Kidney (tissue), 14 donors: ENCODE data around the gene ANKFY1. TPM values are rescaled to one million over a fixed set of nuclear protein-coding genes. Genes with fewer than 3 reads are reported as not detected.

Experiments used
- DNase-seq, 5 donors: peaks; one replicate each; pipeline ENCODE4 v3.0.0-alpha.2; 2013 to 2020
- FAIRE-seq: peaks from 2 replicates; lab custom pipeline; 2012; peaks lifted over from hg19 to GRCh38; lab: Jason Lieb, UNC
- H3K27ac ChIP-seq, 2 donors: one replicate each; pipeline ENCODE4 v1.7.0; 2013; ENCODE audit warnings: low read depth in 2 of 2, low read length in 2 of 2, inconsistent platforms in 1 of 2
- H3K27me3 ChIP-seq: one replicate; pipeline ENCODE4 v1.7.1; 2013; ENCODE audit warnings: low read length, inconsistent platforms; ENCODE audit not compliant: control insufficient read depth, insufficient read depth
- H3K36me3 ChIP-seq, 3 donors: one replicate each; pipeline versions ENCODE4 v1.7.0 to v1.7.1; 2013; ENCODE audit warnings: low read length in 3 of 3, control low read depth in 1 of 3, inconsistent platforms in 1 of 3; ENCODE audit not compliant: insufficient read depth in 3 of 3, control insufficient read depth in 2 of 3
- H3K4me1 ChIP-seq, 3 donors: one replicate each; pipeline versions ENCODE4 v1.7.0 to v1.7.1; 2013; ENCODE audit warnings: low read length in 3 of 3, inconsistent platforms in 1 of 3, low read depth in 1 of 3; ENCODE audit not compliant: control insufficient read depth in 2 of 3, insufficient read depth in 2 of 3
- H3K4me3 ChIP-seq, 3 donors: one replicate each; pipeline versions ENCODE4 v1.7.0 to v1.8.1; 2013; ENCODE audit warnings: low read length in 3 of 3, control low read depth in 1 of 3, inconsistent platforms in 1 of 3
- H3K9ac ChIP-seq, 3 donors: one replicate each; pipeline versions ENCODE4 v1.7.0 to v1.7.1; 2013; ENCODE audit warnings: low read length in 3 of 3, control low read depth in 1 of 3, inconsistent platforms in 1 of 3
- H3K9me3 ChIP-seq, 3 donors: one replicate each; pipeline versions ENCODE4 v1.7.0 to v1.7.1; 2013; ENCODE audit warnings: low read length in 3 of 3, control low read depth in 1 of 3, inconsistent platforms in 1 of 3; ENCODE audit not compliant: control insufficient read depth in 2 of 3, insufficient read depth in 1 of 3
- intact Hi-C: fragments of 100-400 bp; cut with DNase I; formaldehyde crosslinking; loops from one replicate; pipeline ENCODE4 v1.11.1; 2022
- polyA plus RNA-seq: library from polyadenylated mRNA; stranded (reverse); fragments of 350-450 nt; fragmentation: Illumina TruSeq; extraction: RNeasy Lipid Tissue Mini Kit (QIAGEN cat#74804); gene quantifications from one replicate; pipeline ENCODE4 v1.2.3, GENCODE V29; 2014; ENCODE audit warnings: low read depth, low replicate concordance; ENCODE audit not compliant: insufficient read depth
- total RNA-seq: library from RNA; stranded (reverse); fragmentation: NEBNext Ultra II Directional; extraction: Animal tissue kit (Norgen Biotek cat#: 25700); gene quantifications from one replicate; pipeline ENCODE4 v1.2.1, GENCODE V29; 2021
- TF ChIP-seq, protein P1 (sequence below): IDR thresholded peaks from 3 replicates; pipeline ENCODE4 v1.5.1; 2012; ENCODE audit warnings: mild to moderate bottlenecking, moderate library complexity, borderline replicate concordance; ENCODE audit not compliant: insufficient read depth; ENCODE audit errors: extremely low read depth
- donor health status: control.
- donor health status: control.
- donor health status: control.
- donor health status: control.
- donor health status: control.
- donor health status: DM: yes; HTN: yes; CAD: no.
- donor health status: Normal renal cell carcinoma (clear cell type).

The ANKFY1 gene
- total and polyA plus RNA-seq, 2 donors from 2014 or later, result 10.9 to 61.7 TPM

DNA sequence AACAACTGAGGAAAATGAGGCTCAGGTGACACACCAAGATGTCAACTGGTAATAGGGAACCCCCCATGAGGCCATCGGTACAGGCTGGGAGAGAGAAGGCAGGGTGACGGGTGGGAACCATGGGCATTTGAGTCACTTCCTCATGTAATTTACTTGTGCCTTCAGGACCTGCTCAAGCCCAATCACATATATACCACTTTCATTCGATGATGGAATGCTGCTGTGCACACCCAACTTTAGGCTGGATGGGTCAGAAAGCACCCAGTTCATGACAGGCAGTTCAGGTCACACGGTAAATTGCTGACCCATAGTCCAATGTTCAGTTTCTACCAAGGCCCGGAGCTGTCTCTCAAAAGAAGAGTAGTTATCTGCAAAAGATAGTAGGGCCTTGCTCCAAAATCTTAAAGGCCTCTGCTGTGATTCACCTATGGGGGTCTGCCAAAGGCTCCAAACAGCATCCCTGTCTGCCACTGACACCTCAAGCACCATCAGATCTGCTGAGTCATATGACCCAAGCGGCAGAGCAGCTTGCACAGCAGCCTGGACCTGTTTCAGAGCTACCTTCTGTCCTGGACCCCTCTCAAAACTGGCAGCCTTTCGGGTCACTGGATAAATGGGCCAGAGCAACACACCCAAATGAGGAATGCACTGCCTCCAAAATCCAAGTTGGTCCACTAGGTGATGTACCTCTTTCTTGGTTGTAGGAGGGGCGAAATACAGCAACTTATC, 145.6 kb downstream of the ANKFY1 start:
- DNase-seq (no peak), FAIRE-seq (no peak)
- Histone ChIP-seq H3K9me3 (no peaks in the 10 kb centered on the region), H3K27me3 (no peaks in the 10 kb centered on the region), H3K4me3 (no peak overlapping the region), H3K36me3 (peaks cover 10 to 44% (median 20%) of the 10 kb centered on the region in 3 donors), H3K4me1 (no peaks in the 10 kb centered on the region), H3K9ac (no peak overlapping the region), H3K27ac (no peak overlapping the region)
- TF ChIP-seq, protein P1, sequence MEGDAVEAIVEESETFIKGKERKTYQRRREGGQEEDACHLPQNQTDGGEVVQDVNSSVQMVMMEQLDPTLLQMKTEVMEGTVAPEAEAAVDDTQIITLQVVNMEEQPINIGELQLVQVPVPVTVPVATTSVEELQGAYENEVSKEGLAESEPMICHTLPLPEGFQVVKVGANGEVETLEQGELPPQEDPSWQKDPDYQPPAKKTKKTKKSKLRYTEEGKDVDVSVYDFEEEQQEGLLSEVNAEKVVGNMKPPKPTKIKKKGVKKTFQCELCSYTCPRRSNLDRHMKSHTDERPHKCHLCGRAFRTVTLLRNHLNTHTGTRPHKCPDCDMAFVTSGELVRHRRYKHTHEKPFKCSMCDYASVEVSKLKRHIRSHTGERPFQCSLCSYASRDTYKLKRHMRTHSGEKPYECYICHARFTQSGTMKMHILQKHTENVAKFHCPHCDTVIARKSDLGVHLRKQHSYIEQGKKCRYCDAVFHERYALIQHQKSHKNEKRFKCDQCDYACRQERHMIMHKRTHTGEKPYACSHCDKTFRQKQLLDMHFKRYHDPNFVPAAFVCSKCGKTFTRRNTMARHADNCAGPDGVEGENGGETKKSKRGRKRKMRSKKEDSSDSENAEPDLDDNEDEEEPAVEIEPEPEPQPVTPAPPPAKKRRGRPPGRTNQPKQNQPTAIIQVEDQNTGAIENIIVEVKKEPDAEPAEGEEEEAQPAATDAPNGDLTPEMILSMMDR, result no peak
- intact Hi-C loops, result no loop called here

DNA sequence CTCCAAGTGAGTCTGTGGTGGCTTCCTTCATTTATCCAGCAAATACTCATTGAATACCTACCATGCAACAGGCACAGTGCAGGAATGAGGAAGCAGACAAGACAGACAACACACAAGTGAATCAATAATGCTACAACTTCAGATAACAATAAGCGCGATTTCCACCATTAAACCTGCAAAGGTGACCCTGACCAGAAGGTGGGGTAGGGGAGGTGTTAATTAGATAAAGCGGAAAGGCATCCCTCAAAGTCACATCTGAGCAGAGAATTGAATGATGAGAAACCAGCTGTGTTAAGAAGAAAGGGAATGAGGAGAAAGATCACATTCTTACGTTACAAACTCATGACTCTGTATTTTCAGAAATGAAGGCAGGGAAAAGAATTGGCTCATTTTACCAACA, 147.3 kb downstream of the ANKFY1 start:
- intact Hi-C loops, result no loop called here
- no peak overlapping the region for H3K27ac ChIP-seq
- no peaks in the 10 kb centered on the region for H3K27me3 ChIP-seq
- FAIRE-seq, result no peak
- peaks cover 6 to 52% (median 24%) of the 10 kb centered on the region in 3 donors for H3K36me3 ChIP-seq
- no peaks in the 10 kb centered on the region for H3K4me1 ChIP-seq
- TF ChIP-seq, protein P1, result no peak
- no peak overlapping the region for H3K9ac ChIP-seq
- H3K4me3 ChIP-seq, result no peak overlapping the region
- no peaks in the 10 kb centered on the region for H3K9me3 ChIP-seq
- no peak for DNase-seq

Other genes starting within 250 kb of the ANKFY1 start
- gene ZZEF1, start 120.9 kb downstream of the ANKFY1 start, total RNA-seq, result 56.1 TPM
- 4.6 TPM for gene ZZEF1, start 120.9 kb downstream of the ANKFY1 start, polyA plus RNA-seq
- gene CYB5D2, start 120.8 kb downstream of the ANKFY1 start, total RNA-seq, result 29.8 TPM
- 49.7 TPM for gene CYB5D2, start 120.8 kb downstream of the ANKFY1 start, polyA plus RNA-seq
- gene UBE2G1, start 102.7 kb upstream of the ANKFY1 start, total RNA-seq, result 50.9 TPM
- 26.7 TPM for gene UBE2G1, start 102.7 kb upstream of the ANKFY1 start, polyA plus RNA-seq
- gene SPNS3, start 170.0 kb upstream of the ANKFY1 start, total RNA-seq, result 1.4 TPM
- 3.7 TPM for gene SPNS3, start 170.0 kb upstream of the ANKFY1 start, polyA plus RNA-seq
- 60.5 TPM for gene SPNS2, start 234.9 kb upstream of the ANKFY1 start, total RNA-seq
- gene SPNS2, start 234.9 kb upstream of the ANKFY1 start, polyA plus RNA-seq, result 75.1 TPM